Measurements from ENCODE around the gene KRT20. TPM values are rescaled to one million over a fixed set of nuclear protein-coding genes. Genes with fewer than 3 reads are reported as not detected.

The KRT20 gene
- total RNA-seq, 1 experiment from 2014 or later: 1.5 TPM

GRCh38 chr17:40909755-40910154 is 24.7 kb upstream of the KRT20 start:
- H3K79me2 ChIP-seq (ENCODE audit: insufficient read depth, low read length): no peaks in the 10 kb centered on the region
- no peak overlapping the region for H2AFZ ChIP-seq (ENCODE audit: low read depth, low read length, poor library complexity, severe bottlenecking)
- no peak for DNase-seq (ENCODE audit: low read depth, low spot score)
- intact Hi-C loops (cut with micrococcal nuclease): loop anchor here (1.0 to 5.0 kb wide), 12 partner anchors 53 to 753 kb away; partner anchors contain the start of gene KRT19
- TF ChIP-seq ZNF274 (IDR thresholded peaks at IDR 0.05; ENCODE audit: low read depth, low read length) (no peak), EGR1 (IDR thresholded peaks at IDR 0.05; ENCODE audit: low read depth) (no peak), CEBPB (IDR thresholded peaks at IDR 0.05; ENCODE audit: low read depth) (peak; percentile 56)
- ChIA-PET RAD21 (ENCODE audit: low non-redundant PET in 1 of 2, low total read pairs in 2 of 2, uncharacterized antibody in 2 of 2, unreplicated experiment in 2 of 2) (interaction anchor here (0.7 to 2.5 kb wide), 4 partner anchors 54 to 753 kb away, joined by 3 to 7 read pairs (median 4); no protein-coding TSS in a partner anchor), CTCF (interaction anchor here (0.7 to 3.5 kb wide), 9 partner anchors 12 to 639 kb away, joined by 3 to 20 read pairs (median 6); no protein-coding TSS in a partner anchor), POLR2A (interaction anchor here (1.0 to 1.7 kb wide), 3 partner anchors 412 to 618 kb away, joined by 3 to 7 read pairs (median 3); partner anchors contain the start of gene KRT19)
- ATAC-seq: peak; percentile 58
- no peaks in the 10 kb centered on the region; a peak in 1 of 4 replicates for H3K36me3 ChIP-seq (ENCODE audit: control insufficient read depth in 1 of 2, insufficient read depth in 2 of 2, low read length in 2 of 2)
- BruUV-seq (replicated peaks): TSS peak; percentile 61
- H3K27ac ChIP-seq (ENCODE audit: low read depth, low read length): peak overlapping the region; percentile 77
- no peaks in the 10 kb centered on the region for H3K9me3 ChIP-seq (ENCODE audit: control insufficient read depth in 1 of 2, insufficient read depth in 1 of 2, low read depth in 1 of 2, low read length in 2 of 2)
- no peaks in the 10 kb centered on the region for H3K27me3 ChIP-seq (ENCODE audit: insufficient read depth, low read length)
- H3K9me2 ChIP-seq (ENCODE audit: insufficient read depth): no peaks in the 10 kb centered on the region
- peak overlapping the region; percentile 55 for H3K9ac ChIP-seq (ENCODE audit: low read length)
- H3K4me1 ChIP-seq (ENCODE audit: control insufficient read depth in 1 of 2, insufficient read depth in 2 of 2, low read length in 2 of 2): peaks cover 57 to 69% of the 10 kb centered on the region in 2 experiments
- H4K20me1 ChIP-seq (ENCODE audit: insufficient read depth): no peaks in the 10 kb centered on the region
- H3K4me3 ChIP-seq (replicated peaks in 1 of 2; ENCODE audit: low read depth in 1 of 2, low read length in 2 of 2): no peak overlapping the region
- H3K4me2 ChIP-seq (ENCODE audit: low read length): peak overlapping the region; percentile 47

DNA sequence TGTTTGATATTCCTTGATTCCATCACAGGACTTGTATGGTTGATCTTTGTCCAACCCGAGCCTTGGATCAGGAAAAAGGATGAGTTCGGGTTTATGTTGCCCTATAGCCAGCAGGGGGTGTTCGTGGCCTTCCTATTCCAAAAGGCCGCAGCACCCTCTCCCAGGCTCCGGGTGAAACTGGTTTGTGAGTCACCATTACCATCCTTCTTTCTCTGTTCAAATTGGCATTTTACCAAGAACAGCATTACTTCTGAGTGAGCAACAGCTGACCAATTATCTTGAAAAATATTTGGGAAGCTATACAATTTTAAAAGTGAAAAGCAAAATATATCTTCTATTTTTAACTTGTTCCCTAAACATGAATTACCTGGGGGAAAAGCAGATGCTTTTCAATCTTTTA is 24.3 kb upstream of the KRT20 start:
- Histone ChIP-seq H3K4me2 (ENCODE audit: low read length) (peak overlapping the region; percentile 47), H3K4me3 (replicated peaks in 1 of 2; ENCODE audit: low read depth in 1 of 2, low read length in 2 of 2) (no peak overlapping the region), H4K20me1 (ENCODE audit: insufficient read depth) (no peaks in the 10 kb centered on the region), H3K9me3 (ENCODE audit: control insufficient read depth in 1 of 2, insufficient read depth in 1 of 2, low read depth in 1 of 2, low read length in 2 of 2) (no peaks in the 10 kb centered on the region), H2AFZ (ENCODE audit: low read depth, low read length, poor library complexity, severe bottlenecking) (no peak overlapping the region), H3K9ac (ENCODE audit: low read length) (peak overlapping the region; percentile 55), H3K36me3 (ENCODE audit: control insufficient read depth in 1 of 2, insufficient read depth in 2 of 2, low read length in 2 of 2) (no peaks in the 10 kb centered on the region; a peak in 1 of 4 replicates), H3K4me1 (ENCODE audit: control insufficient read depth in 1 of 2, insufficient read depth in 2 of 2, low read length in 2 of 2) (peaks cover 57 to 69% of the 10 kb centered on the region in 2 experiments), H3K9me2 (ENCODE audit: insufficient read depth) (no peaks in the 10 kb centered on the region), H3K79me2 (ENCODE audit: insufficient read depth, low read length) (no peaks in the 10 kb centered on the region), H3K27ac (ENCODE audit: low read depth, low read length) (peak overlapping the region; percentile 77), H3K27me3 (ENCODE audit: insufficient read depth, low read length) (no peaks in the 10 kb centered on the region)
- ATAC-seq: peak; percentile 88
- ChIA-PET RAD21 (ENCODE audit: low non-redundant PET in 1 of 2, low total read pairs in 2 of 2, uncharacterized antibody in 2 of 2, unreplicated experiment in 2 of 2) (interaction anchor here (0.7 to 2.5 kb wide), 4 partner anchors 54 to 754 kb away, joined by 3 to 7 read pairs (median 4); no protein-coding TSS in a partner anchor), CTCF (interaction anchor here (0.7 to 3.5 kb wide), 9 partner anchors 13 to 640 kb away, joined by 3 to 20 read pairs (median 6); no protein-coding TSS in a partner anchor), POLR2A (interaction anchor here (1.0 to 1.7 kb wide), 3 partner anchors 413 to 619 kb away, joined by 3 to 7 read pairs (median 3); partner anchors contain the start of gene KRT19)
- intact Hi-C loops (cut with micrococcal nuclease): loop anchor here (1.0 to 5.0 kb wide), 12 partner anchors 53 to 753 kb away; partner anchors contain the start of gene KRT19
- no TSS peak for BruUV-seq (replicated peaks)
- peak; percentile 95 for DNase-seq (ENCODE audit: low read depth, low spot score)
- no peak for TF ChIP-seq CBX3 (IDR thresholded peaks at IDR 0.05; ENCODE audit: low read depth)
- TF ChIP-seq POLR2A (IDR thresholded peaks at IDR 0.05; ENCODE audit: borderline replicate concordance, extremely low read depth, insufficient read depth, insufficient read length): no peak
- no peak for TF ChIP-seq CEBPB (IDR thresholded peaks at IDR 0.05; ENCODE audit: low read depth)
- peak; percentile 83 for TF ChIP-seq JUND (IDR thresholded peaks at IDR 0.05)
- no peak for TF ChIP-seq SIN3A (IDR thresholded peaks at IDR 0.05; ENCODE audit: low read depth)
- TF ChIP-seq ELF1 (IDR thresholded peaks at IDR 0.05; ENCODE audit: borderline replicate concordance, low read depth): no peak
- TF ChIP-seq EGR1 (IDR thresholded peaks at IDR 0.05; ENCODE audit: low read depth): no peak
- peak; percentile 99 for TF ChIP-seq RAD21 (IDR thresholded peaks at IDR 0.05; ENCODE audit: low read depth)
- TF ChIP-seq MAX (IDR thresholded peaks at IDR 0.05): 0 out of 2 replicates have a peak, but pooled peaks have one; percentile 4
- no peak for TF ChIP-seq EZH2 (IDR thresholded peaks at IDR 0.05)
- no peak for TF ChIP-seq YY1 (IDR thresholded peaks at IDR 0.05; ENCODE audit: extremely low read depth, insufficient replicate concordance, low read depth, low read length)
- TF ChIP-seq REST (IDR thresholded peaks at IDR 0.05; ENCODE audit: low read depth): no peak
- no peak; the same call in 1 of the 2 replicates for TF ChIP-seq SRF (IDR thresholded peaks at IDR 0.05; ENCODE audit: low read depth)
- TF ChIP-seq, protein P1, sequence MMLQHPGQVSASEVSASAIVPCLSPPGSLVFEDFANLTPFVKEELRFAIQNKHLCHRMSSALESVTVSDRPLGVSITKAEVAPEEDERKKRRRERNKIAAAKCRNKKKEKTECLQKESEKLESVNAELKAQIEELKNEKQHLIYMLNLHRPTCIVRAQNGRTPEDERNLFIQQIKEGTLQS (IDR thresholded peaks at IDR 0.05): no peak
- peak; percentile 79 for TF ChIP-seq SP1 (IDR thresholded peaks at IDR 0.05; ENCODE audit: low read depth)
- peak; percentile 88 for TF ChIP-seq FOSL1 (IDR thresholded peaks at IDR 0.05; ENCODE audit: low read depth)

Data from HCT116 (cell line).